Ecto neural progenitor cell (in vitro differentiated cells): ENCODE data around the gene RBP2.

Experiments
- DNase-seq: peaks from one replicate; pipeline ENCODE4 v3.0.0-alpha.2; 2018; ENCODE audit warnings: low spot score

The RBP2 gene

DNA sequence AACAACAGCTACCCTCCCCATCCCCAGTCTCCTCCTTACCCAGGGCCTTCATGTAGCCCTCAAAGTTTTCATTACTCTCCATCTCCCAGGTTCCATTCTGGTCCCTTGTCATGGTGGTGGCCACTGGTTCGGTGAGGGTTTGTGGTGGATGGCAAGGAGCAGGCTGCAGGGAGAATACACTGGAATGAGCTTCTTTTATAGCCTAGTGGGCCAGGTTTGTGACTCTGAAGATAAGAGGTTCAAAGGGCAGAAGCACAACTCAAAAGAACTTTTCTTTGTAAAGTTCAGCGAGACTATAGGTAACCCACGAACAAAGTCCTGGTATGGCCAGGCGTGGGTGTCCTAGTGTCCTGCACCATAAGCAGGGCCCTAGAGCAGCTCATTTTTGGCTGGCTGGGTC lies at the start of gene RBP2:
TSS of gene RBP2 (minus strand) at position 169 of the 400 bp plus-strand sequence. CDS start at position 112, 57 bp downstream.
- no peak for DNase-seq

DNA sequence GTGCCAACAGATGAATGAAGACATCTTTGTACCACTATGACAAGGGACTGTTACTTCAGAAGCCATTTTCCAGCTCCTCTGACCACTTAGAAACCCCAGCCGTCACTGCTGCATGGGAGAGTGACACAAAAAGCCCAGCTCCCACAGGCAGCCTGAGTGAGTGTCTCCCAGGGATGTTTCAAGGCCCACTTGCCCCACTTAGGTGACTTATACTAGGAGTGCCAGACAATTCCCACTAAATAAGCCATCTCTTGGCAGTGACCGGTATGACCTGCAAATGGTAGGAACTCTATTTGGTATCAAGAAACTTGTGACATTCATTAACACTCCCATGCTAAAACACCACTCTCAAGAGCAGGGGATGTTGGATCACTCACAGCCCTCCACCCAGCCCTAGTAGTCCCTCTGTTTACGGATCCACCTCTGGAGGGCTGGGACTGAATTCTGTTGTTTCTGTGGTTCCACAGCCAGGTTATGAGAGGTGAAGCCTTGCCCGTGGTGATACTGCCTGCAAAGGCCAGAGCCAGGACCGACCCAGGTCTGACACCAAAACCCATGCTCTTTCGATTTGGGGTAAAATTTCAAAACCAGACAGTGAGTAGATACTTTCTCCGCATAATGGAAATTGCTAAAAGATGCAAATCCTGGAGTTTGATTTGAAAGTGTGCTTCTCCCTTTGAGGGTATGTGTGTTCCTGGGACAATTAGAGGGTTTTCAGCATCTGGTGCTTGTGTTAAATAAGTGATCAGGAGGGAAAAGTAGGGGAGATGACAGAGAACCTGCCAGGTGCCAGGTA lies 48.7 kb upstream of the RBP2 start:
- no peak for DNase-seq

DNA sequence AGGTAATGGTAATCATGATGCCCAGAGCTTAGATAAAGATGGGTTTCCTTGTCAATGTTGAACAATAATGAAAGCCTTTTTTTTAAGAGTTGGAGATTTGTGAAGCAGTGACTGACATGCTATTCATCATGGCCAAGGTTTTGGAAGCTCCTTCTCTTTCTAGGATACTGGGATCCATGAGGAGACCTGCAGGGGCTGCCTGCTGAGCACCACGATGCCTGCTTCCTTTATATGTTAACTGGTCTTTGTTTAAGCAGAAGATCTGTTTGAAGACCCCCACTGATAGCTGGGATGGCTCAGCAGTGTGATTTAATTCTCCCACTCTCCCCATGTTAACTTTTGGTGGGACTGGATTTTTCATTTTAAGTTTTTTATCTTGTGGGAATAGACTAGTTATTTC lies 47.4 kb upstream of the RBP2 start:
- DNase-seq: no peak

DNA sequence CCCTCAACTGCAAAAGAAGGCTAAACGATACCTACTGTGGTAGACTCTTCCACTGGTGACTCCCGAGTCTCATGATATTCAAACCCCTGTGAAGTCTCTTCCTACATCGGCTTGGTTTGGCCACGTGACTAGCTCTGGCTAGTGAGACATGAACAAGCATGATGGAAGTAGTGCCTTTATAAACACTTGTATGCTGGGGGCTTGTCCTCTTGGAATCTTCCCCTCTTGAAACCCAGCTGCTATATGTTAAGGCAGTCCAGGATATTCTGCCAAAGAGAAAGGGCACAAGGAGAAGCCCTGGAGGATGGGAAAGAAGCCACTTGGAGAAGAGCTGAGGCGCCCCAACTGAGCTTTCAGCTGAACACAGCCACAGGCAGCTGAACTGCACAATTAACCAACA lies 46.9 kb upstream of the RBP2 start:
- no peak for DNase-seq

DNA sequence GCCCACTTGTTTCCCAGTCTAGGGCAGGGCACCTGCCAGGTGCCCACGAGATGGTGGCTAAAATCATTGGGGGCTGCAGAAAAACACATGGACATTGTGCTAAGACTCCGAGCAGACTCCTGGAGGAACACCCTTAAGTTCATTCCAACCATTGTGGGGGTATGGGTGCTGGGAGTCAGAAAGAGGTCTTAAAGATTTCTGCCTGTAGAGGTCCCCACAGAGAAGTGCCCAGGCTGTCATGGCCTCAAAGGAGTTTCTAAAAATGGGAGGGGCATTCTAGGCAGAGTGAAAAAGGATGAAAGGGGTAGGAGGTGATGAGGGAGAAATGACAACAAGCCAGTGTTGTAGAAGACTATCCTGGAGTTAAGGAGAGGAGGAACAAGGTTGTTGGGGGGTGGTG lies 46.1 kb upstream of the RBP2 start:
- DNase-seq: no peak

DNA sequence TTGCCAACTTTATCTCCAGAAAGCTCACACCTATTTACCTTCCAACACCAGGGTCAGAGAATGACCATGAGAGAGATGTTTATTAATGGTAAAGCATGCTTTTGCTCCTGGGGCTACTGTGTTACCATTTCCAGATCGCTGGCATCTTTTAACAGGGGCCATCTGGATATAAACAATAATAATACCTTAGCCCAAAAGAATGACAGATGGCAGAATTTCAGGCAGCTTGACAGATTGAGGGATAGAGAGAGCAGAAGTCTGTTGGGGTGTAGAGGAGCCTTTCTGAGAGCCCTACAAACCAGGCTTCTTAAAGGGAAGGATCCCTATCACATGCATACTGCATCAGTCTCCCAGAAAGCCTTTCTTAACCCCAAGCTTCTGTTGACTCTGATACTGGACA lies 45.5 kb upstream of the RBP2 start:
- DNase-seq: no peak

DNA sequence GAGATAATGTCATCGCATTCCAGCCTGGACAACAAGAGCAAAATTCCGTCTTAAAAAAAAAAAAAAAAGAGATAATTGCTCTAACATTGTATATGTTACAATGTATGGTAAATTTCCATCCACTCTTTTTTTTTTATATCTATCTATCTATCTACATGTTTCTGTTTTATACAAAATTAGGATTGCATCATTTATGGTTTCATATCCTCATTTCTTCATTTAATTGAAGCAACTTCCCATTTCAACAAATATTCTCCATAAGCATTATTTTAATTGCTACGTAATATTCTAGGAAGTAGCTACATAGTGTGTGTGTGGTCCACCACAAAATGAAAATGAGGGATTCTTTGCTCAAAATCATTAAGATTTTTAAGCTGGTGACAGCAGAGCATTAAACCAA lies 44.8 kb upstream of the RBP2 start:
- no peak for DNase-seq

DNA sequence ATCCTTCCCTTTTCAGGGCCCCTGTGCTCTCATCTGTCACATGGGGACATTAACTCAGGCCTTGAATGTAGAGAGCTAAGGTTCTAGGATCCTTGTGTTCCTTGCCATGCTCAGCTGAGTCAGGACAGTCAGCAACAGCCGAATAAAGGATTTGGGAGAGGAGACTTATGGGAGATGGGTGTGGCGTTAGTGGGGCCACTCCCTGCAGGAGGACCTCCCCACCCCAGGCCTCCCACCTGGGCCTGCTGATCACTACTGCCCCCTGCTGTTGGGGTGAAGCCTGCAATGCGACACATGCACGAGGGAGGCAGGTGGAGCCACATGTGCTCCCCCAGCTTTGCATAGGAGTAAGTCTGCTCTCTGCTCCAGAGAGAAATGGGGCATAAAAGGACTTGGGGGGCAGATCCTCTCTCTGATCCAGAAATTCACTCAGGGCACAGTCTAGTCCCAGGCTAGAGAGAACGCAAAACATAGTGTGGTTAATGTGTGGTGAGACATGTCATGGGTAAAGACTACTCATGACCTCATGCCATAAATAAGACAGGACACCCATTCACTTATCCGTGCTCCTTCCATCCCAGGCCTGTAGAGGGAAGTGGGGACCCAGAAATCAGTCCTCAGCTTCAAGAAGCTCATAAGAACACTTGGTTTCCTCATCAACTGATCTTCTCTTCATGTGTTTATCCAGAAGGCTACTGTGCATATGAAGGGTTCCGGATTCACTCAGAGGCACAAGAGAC lies 43.9 kb upstream of the RBP2 start:
- DNase-seq: no peak

DNA sequence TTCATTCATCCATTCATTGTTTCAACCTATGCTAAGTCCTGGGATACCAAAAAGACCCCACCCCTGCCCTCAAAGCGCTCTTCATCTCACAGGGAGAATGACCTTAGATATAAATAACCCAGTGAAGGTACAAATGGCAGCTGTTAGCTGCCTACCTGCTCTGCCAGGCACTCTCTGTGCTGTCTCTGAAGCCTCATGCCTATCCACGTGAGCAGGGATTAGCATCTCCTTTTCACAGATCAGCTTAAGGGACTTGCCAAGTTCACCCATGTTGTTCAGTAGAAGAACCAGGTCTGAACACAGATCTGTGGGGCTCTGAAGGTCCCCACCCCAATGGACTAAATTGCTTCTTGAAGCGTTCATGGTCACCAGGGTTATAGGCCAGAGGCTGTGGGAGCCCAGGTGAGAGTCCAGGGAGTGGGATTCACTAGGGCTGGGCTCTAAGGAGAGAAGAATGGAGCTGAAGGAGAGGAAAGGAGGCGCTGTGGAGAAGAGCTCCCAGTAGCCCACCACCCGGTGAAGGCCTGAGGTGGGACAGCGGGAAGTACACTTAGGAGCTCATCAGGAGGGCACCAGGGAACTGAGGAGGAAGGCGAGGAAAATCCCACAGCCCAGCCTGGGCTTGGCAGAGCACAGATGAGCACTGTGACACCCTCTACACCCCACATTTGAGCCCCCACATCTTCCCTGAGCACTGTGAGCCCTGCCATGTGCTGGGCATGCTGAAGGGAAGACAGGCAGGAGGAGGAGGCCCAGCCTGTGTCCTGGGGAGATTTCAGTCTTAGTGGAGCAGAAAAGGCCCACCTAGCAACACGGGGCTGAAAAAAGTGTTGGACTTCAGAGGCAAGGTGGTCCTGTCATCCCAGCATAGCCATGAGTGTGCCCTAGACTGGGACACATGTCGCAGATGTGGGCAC lies 42.9 kb upstream of the RBP2 start:
- DNase-seq: no peak

DNA sequence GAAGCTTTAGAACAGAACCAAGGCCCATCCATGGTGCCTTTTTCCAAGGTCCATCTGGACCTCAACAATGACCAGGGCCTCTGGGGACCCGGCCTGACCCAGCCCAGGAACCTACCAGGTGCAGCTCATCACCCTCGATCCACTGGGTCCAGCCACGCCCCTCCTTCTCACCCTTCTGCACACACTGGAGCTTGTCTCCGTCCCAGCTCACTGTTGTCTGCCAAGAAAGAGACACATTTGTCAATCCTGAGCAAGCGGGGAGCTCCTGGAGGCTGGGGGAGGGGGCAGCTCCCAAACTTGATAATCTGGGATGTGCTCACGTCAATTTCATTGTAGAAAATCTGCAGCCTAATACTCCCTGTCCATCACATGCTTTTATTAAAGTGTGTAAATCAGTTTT lies 42.0 kb upstream of the RBP2 start:
- no peak for DNase-seq

DNA sequence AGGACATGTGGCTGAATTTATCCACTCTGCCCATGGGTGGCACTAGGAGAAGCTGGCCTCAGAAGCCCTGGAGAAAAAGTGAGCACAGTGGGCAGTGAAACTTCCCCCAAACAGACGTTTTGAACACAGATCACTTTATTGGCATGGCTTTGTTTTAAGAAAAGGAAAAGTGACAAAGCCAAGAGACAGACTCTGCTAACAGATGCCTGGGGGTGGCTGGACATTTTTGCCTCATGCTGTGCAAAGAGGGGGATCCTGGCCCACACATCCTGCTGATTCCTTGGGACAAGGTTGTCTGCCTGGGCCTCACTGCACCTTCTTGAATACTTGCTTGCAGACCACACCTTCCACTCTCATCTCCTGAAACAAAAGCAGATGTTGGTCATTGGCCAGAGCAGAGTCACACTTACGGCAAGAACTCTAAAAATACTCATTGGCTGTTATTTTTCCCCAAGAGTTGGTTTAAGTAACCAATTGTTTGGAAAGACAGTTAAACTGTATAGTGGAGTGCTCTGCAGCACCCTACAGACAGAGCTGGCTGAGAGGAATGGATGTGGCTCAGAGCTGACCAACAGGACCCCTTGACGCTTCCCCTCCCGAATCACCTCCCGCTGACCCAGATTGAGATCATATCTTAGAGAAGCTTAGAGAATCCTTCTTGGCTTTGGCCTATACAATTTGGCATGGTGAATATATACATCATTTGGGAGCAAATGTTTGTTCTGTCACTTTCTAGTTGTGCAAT lies 41.2 kb upstream of the RBP2 start:
- no peak for DNase-seq

DNA sequence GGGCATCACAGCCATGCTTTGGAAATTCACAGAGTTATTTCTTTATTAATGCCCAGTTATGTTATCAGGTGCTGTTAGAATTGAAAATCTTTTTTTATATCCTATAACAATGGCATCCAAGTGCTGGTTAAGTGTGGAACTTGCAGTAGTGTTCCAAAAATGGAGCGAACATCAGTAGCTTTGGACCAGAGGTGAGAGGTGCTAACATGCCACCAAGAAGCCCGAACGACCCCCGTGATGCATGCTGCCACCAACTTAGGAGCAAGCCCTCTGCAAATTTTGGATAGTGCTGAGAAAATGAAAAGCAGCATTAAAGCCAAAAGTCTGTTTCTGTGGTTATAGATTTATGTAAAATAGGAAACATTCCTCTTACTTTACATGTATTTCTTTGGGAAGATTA lies 38.4 kb upstream of the RBP2 start:
- DNase-seq: no peak

DNA sequence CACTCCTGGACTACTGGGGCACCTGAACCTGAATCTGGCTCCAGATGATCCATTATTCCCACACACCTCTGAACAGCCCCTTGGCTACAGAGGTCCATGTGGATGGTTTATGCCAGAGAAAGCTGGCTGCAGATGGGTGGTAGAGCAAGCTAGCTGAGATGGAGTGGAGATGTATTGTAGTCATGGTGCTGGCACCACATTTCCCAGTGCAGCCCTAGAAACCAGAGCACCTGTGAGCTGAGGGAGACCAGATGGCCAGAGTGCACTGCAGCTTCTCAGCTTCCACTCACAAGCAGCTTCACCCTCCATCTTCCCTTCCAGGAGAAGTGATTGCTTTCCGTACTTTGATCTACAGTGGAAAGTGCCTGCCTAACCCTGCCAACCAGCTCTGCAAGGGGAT lies 33.3 kb upstream of the RBP2 start:
- no peak for DNase-seq

DNA sequence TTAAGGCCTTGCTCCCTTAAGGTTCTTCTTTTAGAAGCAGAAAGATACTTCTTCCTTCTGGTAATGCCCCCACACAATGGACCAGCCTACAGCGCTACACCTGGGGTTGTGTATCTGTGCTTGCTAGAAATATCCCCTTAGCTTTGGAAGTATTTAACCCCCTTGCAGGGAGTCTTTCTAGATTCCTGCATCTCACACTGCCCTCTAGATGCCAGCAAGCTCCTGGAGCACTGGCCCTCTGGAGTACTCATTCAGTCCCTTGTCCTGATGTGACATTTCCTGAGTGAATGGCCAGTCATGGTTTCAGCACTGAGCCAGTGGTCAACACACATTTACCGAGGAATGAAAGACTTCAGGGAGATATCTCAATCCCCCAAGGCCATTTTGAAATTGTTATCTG lies 30.4 kb upstream of the RBP2 start:
- DNase-seq: no peak

DNA sequence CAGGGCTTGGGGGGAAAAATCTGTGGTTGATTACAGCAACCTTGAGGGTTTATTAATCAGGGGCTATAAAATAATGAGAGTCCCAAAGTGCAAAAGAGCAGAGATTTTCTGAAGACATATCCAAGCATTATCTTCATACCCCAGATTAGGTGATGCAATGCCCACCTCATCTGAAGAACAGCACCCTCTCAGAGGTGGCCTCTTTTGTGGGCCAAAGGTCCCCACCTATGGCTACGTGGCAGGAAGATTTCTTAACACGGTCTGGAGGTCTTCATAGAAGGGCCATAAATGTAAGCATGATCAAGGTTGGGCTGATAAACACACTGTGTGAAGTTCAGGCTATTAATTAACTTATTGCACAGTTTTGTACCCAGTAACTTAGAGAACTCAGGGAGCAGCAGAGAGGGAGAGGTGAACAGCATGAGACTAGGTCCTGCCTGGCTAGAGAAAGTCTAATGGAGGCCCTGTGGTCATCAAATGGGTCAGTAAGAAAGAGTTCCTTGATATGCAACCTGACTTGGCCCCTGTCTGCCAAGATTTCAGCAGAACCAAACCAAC lies 29.6 kb upstream of the RBP2 start:
- DNase-seq: no peak

DNA sequence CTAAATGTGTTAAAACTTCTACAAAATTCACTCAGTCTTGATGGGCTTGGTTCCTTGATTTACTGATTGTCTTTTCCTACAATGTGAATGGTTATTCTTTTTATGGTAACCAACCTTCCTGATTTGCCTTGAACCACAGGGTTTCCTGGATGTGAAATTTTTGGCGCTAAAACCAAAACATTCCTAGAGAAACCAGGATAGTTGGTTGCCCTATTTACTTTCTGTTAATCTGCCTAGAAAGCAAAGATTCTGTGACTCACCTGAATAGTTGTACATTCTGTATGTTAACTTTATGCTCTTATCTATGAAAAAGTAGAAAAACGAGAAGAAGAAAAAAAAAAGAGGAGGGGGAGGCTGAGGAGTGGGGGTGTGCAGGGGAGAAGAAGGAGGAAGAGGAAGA lies 23.2 kb upstream of the RBP2 start:
- no peak for DNase-seq

DNA sequence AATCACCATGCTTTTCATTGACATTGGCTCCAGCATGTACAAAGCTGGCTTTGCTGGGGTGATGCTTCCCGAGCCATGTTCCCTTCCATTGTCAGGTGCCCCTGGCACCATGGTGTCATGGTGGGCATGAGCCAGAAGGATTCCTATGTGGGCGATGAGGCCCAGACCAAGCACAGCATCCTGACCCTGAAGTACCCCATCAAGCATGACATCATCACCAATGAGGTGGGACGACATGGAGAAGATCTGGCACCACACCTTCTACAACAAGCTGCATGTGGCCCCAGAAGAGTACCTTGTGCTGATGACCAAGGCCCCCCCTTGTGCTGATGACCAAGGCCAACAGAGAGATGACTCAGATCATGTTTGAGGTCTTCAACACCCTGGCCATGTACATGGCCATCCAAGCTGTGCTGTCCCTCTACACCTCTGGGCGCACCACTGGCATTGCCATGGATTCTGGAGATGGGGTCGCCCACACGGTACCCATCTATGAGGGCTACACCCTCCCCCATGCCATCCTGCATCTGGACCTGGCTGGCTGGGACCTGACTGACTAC lies 17.6 kb upstream of the RBP2 start:
- DNase-seq: no peak

DNA sequence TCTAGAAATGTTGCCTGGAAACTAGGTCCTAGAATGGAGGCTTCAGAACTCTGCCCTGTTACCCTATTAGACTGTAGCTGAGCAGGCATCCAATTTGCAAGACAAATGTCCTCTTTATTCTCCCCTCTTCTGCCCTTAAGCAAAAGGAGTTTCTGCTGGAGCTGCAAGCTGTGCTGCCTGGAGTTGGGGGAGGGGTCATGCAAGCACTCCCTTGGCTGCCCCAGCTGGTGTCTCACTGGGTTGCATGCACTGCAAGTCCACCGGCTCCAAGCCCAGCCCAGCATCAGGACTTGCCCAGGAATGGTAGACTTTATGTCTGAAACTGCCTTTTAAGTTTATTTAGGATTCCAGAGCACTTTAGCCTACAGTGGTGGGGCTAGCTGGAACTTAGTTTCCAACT lies 15.7 kb upstream of the RBP2 start:
- no peak for DNase-seq

DNA sequence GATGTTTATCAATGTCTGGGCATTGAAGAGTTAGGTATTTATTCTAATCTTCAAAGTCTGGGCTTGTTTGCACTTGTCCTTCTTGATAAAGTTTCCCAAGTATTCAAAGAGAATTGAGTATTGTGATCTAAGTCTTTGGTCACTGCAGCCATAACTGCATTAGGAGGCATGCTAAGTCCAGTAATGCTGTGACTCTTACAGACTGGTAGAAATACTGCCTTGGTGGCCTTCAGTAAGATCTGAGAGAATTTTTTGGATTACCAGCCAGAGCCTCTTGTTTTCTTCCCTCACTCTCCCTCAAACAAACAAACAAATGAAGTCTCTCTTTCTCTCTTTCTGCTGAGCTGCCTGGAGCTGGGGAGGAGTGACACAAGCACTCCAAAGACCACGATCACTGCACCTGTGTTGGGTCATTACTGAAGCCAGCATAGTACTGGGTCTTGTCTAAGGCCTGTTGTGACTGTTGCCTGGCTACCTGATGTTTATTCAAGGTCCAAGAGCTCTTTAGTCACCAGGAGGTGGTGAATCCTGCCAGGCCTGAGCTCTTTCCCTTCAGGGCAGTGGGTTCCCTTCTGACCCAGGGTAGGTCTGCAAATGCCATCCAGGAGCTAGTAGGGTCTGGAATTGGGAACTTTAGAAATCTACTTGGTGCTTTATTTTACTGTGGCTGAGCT lies 14.8 kb upstream of the RBP2 start:
- no peak for DNase-seq

DNA sequence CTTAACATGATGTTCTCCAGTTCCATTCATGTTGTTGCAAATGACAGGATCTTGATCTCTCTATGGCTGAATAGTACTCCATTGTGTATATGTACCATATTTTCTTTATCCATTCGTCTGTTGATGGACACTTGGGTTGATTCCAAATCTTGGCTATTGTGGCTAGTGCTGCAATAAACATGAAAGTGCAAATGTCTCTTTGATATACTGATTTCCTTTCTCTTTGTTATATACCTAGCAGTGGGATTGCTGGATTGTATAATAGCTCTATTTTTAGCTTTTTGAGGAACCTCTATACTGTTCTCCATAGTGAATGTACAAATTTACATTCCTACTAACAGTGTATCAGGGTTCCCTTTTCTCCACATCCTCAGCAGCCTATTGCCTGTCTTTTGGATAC lies 5.9 kb upstream of the RBP2 start:
- DNase-seq: no peak

DNA sequence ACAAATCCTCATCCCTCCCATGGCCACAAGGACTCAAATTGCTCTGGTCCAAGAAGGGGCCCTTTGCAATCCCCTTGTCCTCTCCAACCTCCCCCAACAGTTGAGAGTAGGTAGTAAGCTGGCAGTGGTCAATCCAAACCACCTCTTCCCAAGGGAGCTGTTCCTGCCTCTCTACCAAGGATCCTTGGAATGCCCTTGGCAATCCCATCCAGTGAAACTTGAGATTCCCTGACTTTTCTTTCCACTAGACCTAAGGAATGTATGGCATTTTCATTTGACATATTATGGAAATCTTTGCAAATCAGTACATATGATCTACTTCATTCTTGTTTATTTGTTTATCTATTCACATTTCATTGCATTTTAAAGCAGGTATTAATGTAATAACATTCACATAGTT lies 4.8 kb upstream of the RBP2 start:
- no peak for DNase-seq
